ENCODE data around the gene ZFP36L1. TPM values are rescaled to one million over a fixed set of nuclear protein-coding genes. Genes with fewer than 3 reads are reported as not detected.

ZFP36L1 gene
- total and polyA plus RNA-seq, 2 of the 13 experiments (the other 11 are each of a cell fraction or from before 2014, with no cell fraction given) = 7.4 to 10.2 TPM

DNA sequence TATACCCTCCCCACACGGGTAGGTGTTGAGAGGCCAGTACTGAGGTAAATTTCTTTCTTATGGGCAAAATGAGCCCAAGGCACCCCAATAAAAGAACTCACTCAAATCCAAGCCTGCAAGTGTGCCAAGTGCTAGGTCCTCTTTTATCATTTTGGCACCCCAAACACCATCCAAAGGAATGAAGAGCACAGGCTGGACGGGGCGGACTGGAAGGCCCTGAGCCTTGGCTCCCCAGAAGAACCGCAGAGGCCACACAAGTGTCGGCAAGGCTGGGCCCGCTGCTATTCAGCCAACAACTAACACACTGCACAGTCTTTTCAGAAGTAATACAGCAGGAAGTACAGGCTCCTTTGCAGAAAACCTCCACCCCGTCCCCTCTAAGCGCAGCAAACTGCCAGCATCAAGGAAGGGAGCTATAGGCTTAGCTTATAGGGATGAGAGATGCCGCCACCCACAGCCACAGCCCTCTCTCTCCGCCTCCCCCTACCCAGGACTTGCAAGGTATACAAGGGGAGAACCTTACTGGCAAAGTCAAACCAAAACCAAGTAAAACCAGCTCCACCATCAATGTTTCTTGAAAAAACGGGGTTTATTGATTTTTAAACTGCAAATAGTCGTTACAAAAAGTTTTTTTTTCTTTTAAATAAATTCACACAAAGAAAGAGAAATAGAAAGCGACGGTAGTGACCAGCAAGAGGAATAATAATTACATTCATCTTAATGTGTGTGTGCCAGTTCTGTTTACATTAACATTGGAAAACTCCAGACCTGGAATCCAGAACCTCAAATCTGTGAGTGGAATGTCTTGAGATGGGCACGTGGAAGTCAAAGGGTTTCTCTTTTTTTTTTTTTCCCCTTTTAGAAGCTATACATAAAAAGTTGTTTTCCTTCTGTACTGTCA lies 5.5 kb downstream of the ZFP36L1 start:
- ChIA-PET CTCF (ENCODE audit: low intra/inter-chr PET ratio, low total read pairs) (interaction anchor here (1.8 to 3.1 kb wide), 2 partner anchors 8 to 71 kb away, joined by 10 to 42 read pairs; no protein-coding TSS in a partner anchor), POLR2A (interaction anchor here (0.6 to 6.9 kb wide), 9 partner anchors 6 to 222 kb away, joined by 3 to 244 read pairs (median 7); no protein-coding TSS in a partner anchor)
- no peak overlapping the region for H3K4me2 ChIP-seq (ENCODE audit: low read depth, low read length)
- peak overlapping the region; percentile 100 for H3K27ac ChIP-seq (ENCODE audit: extremely low read length, insufficient read depth, low read length)
- H3K79me2 ChIP-seq (ENCODE audit: insufficient read depth, low read length) = peaks cover 37% of the 10 kb centered on the region
- no peaks in the 10 kb centered on the region; a peak in 1 of 5 replicates for H3K27me3 ChIP-seq (ENCODE audit: control insufficient read depth in 1 of 2, insufficient read depth in 2 of 2, low read length in 2 of 2)
- no TSS peak for BruUV-seq (replicated peaks)
- peaks cover 80% of the 10 kb centered on the region for H3K4me1 ChIP-seq (ENCODE audit: insufficient read depth, low read length)
- intact Hi-C loops (cut with micrococcal nuclease; ENCODE audit: unreplicated experiment) (loop anchor here (10.0 kb wide), 2 partner anchors 193 to 323 kb away; no protein-coding TSS in a partner anchor), in situ Hi-C loops (cut with HindIII; ENCODE audit: extremely low pct_ligation_motif_present, low pct_unique_long_range_greater_than_20kb) (no loop called here)
- no peak overlapping the region for H2AFZ ChIP-seq (ENCODE audit: low read length)
- H3K36me3 ChIP-seq (replicated peaks in 1 of 2; ENCODE audit: control insufficient read depth in 1 of 2, insufficient read depth in 2 of 2, low read length in 2 of 2) = peaks cover 6 to 27% of the 10 kb centered on the region in 2 experiments
- no peak for ATAC-seq
- H3K9me3 ChIP-seq (ENCODE audit: low read length) = no peaks in the 10 kb centered on the region
- no peak overlapping the region for H3K4me3 ChIP-seq (replicated peaks in 1 of 3; ENCODE audit: insufficient read depth in 1 of 3, low read depth in 2 of 3, low read length in 3 of 3)
- WGBS (ENCODE audit: low lambda C conversion rate) = 82% methylated on average over 14 of the region's 15 CpGs
- DNase-seq (ENCODE audit: low spot score) = no peak
- H4K20me1 ChIP-seq (ENCODE audit: insufficient read depth, low read length) = peaks cover 33% of the 10 kb centered on the region
- FAIRE-seq = no peak
- H3K9ac ChIP-seq (ENCODE audit: insufficient read depth, low read depth, low read length) = no peak overlapping the region
- TF ChIP-seq MBNL3 (CRISPR knock-in tag; conservative IDR thresholded peaks at IDR 0.05) = no peak
- TF ChIP-seq TGIF2 (CRISPR knock-in tag; IDR thresholded peaks at IDR 0.05) = peak; percentile 4; the same call in 1 of the 2 replicates
- peak; percentile 23; the same call in 1 of the 2 replicates for TF ChIP-seq KDM2A (CRISPR knock-in tag; IDR thresholded peaks at IDR 0.05; ENCODE audit: borderline replicate concordance, low read depth)
- TF ChIP-seq PTBP1 (IDR thresholded peaks at IDR 0.05; ENCODE audit: low read depth, low read length, poor library complexity, severe bottlenecking) = no peak
- TF ChIP-seq, protein P1, sequence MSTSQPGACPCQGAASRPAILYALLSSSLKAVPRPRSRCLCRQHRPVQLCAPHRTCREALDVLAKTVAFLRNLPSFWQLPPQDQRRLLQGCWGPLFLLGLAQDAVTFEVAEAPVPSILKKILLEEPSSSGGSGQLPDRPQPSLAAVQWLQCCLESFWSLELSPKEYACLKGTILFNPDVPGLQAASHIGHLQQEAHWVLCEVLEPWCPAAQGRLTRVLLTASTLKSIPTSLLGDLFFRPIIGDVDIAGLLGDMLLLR (CRISPR knock-in tag; IDR thresholded peaks at IDR 0.05) = no peak
- TF ChIP-seq ZBTB38 (CRISPR knock-in tag; IDR thresholded peaks at IDR 0.05) = peak; percentile 99
- TF ChIP-seq ZNF780A (CRISPR knock-in tag; IDR thresholded peaks at IDR 0.05) = no peak
- 0 out of 4 replicates have a peak, but pooled peaks of 1 of the 2 experiments have one; percentile 40 for TF ChIP-seq POLR2A (IDR thresholded peaks at IDR 0.05; ENCODE audit: insufficient read depth in 1 of 2, low read depth in 2 of 2, low read length in 2 of 2)
- TF ChIP-seq, protein P2, sequence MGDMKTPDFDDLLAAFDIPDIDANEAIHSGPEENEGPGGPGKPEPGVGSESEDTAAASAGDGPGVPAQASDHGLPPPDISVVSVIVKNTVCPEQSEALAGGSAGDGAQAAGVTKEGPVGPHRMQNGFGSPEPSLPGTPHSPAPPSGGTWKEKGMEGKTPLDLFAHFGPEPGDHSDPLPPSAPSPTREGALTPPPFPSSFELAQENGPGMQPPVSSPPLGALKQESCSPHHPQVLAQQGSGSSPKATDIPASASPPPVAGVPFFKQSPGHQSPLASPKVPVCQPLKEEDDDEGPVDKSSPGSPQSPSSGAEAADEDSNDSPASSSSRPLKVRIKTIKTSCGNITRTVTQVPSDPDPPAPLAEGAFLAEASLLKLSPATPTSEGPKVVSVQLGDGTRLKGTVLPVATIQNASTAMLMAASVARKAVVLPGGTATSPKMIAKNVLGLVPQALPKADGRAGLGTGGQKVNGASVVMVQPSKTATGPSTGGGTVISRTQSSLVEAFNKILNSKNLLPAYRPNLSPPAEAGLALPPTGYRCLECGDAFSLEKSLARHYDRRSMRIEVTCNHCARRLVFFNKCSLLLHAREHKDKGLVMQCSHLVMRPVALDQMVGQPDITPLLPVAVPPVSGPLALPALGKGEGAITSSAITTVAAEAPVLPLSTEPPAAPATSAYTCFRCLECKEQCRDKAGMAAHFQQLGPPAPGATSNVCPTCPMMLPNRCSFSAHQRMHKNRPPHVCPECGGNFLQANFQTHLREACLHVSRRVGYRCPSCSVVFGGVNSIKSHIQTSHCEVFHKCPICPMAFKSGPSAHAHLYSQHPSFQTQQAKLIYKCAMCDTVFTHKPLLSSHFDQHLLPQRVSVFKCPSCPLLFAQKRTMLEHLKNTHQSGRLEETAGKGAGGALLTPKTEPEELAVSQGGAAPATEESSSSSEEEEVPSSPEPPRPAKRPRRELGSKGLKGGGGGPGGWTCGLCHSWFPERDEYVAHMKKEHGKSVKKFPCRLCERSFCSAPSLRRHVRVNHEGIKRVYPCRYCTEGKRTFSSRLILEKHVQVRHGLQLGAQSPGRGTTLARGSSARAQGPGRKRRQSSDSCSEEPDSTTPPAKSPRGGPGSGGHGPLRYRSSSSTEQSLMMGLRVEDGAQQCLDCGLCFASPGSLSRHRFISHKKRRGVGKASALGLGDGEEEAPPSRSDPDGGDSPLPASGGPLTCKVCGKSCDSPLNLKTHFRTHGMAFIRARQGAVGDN (CRISPR knock-in tag; IDR thresholded peaks at IDR 0.05) = peak; percentile 53; the same call in 1 of the 2 replicates
- no peak for TF ChIP-seq ZNF577 (CRISPR knock-in tag; IDR thresholded peaks at IDR 0.05; ENCODE audit: borderline replicate concordance, low read depth)
- TF ChIP-seq, protein P3, sequence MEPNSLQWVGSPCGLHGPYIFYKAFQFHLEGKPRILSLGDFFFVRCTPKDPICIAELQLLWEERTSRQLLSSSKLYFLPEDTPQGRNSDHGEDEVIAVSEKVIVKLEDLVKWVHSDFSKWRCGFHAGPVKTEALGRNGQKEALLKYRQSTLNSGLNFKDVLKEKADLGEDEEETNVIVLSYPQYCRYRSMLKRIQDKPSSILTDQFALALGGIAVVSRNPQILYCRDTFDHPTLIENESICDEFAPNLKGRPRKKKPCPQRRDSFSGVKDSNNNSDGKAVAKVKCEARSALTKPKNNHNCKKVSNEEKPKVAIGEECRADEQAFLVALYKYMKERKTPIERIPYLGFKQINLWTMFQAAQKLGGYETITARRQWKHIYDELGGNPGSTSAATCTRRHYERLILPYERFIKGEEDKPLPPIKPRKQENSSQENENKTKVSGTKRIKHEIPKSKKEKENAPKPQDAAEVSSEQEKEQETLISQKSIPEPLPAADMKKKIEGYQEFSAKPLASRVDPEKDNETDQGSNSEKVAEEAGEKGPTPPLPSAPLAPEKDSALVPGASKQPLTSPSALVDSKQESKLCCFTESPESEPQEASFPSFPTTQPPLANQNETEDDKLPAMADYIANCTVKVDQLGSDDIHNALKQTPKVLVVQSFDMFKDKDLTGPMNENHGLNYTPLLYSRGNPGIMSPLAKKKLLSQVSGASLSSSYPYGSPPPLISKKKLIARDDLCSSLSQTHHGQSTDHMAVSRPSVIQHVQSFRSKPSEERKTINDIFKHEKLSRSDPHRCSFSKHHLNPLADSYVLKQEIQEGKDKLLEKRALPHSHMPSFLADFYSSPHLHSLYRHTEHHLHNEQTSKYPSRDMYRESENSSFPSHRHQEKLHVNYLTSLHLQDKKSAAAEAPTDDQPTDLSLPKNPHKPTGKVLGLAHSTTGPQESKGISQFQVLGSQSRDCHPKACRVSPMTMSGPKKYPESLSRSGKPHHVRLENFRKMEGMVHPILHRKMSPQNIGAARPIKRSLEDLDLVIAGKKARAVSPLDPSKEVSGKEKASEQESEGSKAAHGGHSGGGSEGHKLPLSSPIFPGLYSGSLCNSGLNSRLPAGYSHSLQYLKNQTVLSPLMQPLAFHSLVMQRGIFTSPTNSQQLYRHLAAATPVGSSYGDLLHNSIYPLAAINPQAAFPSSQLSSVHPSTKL (CRISPR knock-in tag; IDR thresholded peaks at IDR 0.05) = no peak

Data from HepG2 (cell line).